GM21381 (cell line): ENCODE measurements around the gene CEP126.

ENCODE experiments used
- ATAC-seq: cut with Tn5 transposase; IDR thresholded peaks from one replicate; pipeline ENCODE4 v1.9.1; 2021; ENCODE audit warnings: mild to moderate bottlenecking, moderate library complexity; ENCODE audit not compliant: unreplicated experiment

The CEP126 gene

GRCh38 chr11:101914738-101915426, at the start of gene CEP126:
Gene CEP126, plus strand, starts transcription at chr11:101915010. Its CDS starts 275 bp downstream, at chr11:101915285.
- peak; percentile 100 for ATAC-seq

GRCh38 chr11:101866619-101867491, 48.0 kb upstream of the CEP126 start:
- no peak for ATAC-seq

DNA sequence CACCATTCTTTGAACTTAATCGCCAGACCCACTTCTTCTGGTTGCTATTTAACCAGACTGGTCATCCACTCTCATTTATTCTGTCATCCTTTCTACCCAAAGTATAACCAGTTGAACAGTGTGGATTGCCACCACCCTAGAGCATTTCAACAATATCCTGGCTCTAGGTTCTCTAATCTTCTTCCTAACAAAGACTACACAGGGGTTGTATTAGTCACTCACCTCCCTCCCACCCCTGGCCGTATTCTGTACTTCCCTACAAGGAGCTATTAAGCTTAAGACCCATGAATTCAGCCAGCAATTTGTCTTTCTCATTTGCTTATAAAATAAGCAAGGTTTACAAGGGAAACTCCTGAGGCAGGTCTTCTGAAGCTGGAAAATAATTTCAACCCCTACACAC, 46.9 kb upstream of the CEP126 start:
- ATAC-seq = no peak

- no peak for ATAC-seq
These were observed 44.3 kb upstream of the CEP126 start for GRCh38 chr11:101870510-101870909.

GRCh38 chr11:101872171-101872882, 42.5 kb upstream of the CEP126 start:
- no peak for ATAC-seq

DNA sequence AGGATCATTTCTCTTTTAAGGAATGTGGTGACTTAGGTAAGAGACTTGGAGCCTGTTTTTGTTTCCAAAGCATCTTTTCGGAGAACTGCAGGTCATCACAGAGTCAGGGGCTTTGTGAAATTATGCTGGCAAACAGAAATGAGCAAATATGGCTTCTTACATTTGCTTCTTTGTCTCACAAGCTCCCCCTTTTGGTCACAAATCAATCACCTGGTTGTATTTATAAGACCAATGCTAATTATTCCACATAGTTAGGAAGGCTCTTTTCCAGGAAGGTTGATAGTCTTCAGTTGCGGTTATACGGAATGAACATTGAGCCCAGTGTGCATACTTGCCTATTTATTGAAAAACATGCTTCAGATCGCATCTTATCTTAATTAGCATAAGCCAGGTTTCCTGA, 34.6 kb upstream of the CEP126 start:
- ATAC-seq = no peak

DNA sequence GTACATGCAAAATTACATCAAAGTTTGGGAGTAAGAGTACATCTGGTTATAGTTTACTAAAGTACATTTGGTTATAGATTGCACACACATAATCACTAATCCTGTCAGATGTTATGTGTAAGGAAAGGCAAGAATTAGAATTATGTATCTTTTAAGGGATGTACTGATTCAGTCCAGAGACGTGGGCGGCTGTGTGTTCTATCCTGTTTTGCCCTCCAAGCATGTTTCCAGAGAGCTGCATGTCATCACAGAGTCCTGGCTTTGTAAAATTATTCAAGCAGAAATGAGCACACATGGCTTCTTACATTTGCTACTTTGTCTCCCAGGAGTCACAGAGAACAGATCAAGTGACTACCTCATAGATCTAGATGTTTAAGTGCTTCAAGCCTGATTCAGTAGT, 33.2 kb upstream of the CEP126 start:
- no peak for ATAC-seq

DNA sequence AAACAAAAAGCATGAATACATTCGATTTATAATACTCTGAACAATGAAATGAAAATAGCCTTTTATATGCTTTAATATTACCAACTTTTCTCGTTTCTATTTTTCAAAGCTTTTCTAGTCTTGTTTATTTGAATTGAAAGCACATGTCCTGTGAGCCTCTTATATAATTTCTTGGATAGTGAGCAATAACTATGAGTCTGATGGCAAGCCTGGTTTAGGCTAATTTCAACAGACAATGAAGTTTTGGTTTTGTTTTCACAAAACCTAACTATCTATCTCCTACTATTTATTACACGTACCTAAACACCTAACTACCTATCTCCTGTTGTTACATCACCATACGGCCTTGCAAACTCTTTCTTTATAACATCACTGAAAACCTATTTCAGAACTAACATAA, 29.2 kb upstream of the CEP126 start:
- no peak for ATAC-seq

- ATAC-seq = no peak
These were observed 25.0 kb upstream of the CEP126 start for GRCh38 chr11:101889767-101890166.

DNA sequence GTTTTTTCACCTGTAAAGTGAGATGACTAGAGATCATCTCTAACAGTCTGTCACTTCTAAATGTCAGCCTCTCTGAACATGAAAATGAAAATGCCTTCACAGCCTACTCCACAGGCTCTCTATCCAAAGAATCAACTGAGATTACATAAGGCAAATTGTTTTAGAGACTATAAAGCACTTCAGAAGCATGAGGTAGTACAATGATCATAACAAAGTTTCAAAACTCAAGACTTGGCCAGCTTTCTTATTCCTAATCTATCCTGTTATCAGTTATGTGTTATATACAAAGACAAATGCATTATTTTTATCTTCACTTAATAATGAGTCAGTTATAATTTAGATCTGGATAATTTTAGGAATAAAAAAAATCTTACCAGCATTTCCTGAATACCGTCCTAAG, 20.3 kb upstream of the CEP126 start:
- no peak for ATAC-seq

DNA sequence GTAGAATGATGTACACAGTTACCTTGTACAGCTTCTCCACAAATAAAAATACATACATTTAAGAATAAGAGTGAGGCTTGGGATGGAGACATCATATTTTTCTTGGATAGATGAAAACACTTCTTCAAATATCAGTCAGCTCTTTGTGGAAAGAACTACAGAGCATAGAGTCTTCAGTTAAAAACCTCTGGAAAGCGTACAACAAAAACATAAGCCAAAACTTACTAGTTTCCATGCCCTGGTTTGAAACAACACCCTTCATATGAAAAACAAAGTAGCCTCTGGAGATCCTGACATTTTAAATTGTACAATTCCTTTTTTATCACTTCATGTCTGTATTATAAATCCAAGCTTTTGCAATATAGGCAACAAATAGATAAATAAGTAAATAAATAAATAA, 7.0 kb upstream of the CEP126 start:
- ATAC-seq = no peak

GRCh38 chr11:101909087-101909486, 5.7 kb upstream of the CEP126 start:
- no peak for ATAC-seq

- no peak for ATAC-seq
These were observed 2.0 kb upstream of the CEP126 start for GRCh38 chr11:101912823-101913284.

DNA sequence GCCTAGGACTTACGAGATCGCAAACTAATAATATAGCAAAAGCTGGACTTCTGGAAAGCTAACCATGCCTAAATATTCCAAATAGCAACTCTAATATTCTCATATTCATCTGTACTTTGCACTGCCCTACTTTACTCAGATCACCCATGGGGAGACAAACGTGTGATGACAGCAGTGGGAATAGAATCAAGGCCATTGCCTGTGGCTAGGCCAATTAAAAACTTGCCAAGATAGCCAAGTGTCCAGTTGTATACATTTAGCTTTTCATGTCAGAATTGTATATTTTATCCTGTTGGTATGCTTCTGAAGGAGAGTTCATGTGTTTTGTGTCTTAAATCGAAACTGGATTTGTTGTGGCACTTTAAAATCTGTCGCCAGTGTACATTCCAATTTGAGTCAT, 1.2 kb upstream of the CEP126 start:
- ATAC-seq = no peak

DNA sequence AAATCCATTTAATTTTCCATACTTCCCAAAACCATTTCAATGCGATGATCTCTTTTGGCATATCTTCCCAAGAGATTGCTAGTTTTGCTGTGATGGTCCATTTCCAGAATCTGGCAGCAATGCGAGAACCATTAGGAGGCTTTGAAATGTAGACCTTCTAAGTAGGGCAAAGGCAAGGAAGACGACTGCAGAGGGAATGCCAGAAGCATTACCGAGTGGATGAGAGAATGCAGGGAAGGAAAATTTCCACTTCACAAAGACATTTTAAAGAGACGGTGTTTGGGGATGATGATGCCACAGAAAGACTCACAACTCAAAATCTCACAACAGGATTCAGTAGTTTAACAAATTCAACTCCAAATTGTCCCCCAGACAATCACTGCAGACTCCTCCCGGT, 471 bp upstream of the CEP126 start:
- ATAC-seq = no peak

DNA sequence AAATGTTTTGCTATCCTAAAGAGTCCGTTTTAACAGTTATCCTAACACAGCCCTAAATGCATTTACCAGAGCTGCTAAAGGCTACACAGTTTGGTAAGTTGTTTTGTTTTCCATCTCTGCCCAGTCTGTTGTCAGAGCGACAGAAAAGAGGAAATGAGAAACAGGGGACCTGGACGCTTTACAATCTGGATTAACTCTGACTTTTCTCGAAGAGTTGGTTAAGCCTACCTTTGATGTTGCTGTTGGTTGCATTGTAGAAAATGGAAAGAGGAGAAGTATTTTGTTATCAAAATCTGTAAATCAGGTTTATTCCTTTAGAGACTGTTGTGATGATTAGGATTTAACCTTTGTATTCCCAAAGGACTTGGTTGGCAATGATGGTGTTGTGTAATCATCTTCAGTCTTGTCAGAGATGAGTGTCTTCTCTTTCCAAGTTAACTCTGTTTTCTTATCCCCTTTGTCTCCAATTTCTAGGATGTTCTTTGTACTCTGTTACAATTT, 1.0 kb downstream of the CEP126 start:
- ATAC-seq = peak; percentile 32

GRCh38 chr11:101916422-101916821, 1.6 kb downstream of the CEP126 start, which contains the start of gene ANGPTL5:
Gene ANGPTL5, minus strand, starts transcription at chr11:101916522. Its CDS starts 8,613 bp downstream, at chr11:101907909.
- no peak for ATAC-seq

DNA sequence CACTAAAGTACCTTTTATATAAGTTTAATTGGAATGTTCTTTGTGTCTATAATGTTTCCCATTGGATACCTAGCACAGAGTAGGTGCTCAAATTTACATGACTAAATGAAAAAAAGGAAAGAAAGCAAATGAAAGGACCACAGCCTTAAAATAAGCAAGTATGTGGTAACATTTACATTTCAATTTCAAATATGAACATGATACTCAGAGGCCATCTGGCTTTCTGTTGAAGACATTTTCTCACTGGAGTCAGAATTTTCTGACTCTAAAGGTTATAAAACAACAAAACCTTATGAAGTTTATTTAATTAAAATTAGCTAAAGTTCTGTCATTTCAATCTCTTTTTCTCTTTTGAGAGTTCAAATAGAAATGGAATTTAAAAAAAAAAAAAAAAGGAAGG, 2.4 kb downstream of the CEP126 start:
- ATAC-seq = no peak

DNA sequence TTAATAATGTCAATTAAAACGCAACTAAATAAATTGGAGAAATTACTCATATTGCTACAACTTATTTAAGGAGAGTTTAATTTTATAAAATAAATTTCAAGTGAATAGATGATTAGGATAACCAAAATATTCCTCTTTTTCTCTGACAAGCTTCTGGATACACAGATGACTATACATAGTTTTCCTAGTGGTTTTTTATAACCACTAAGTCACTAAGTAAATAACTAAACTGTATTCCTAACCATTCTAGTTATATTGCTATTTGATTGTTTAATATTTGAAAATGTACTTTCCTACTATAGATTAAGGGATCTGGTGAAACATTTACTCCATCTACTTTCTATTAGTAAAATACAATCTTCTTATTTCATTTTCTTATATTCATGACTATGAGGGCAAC, 6.2 kb downstream of the CEP126 start:
- ATAC-seq = no peak

- ATAC-seq = no peak
These were observed 8.7 kb downstream of the CEP126 start for GRCh38 chr11:101923554-101923953.

GRCh38 chr11:101929294-101929915, 14.6 kb downstream of the CEP126 start:
- no peak for ATAC-seq
